NCI-H1930 (cell line): ENCODE measurements around the gene HTR3A.

Experiments
- DNase-seq, 2 experiments: peaks; one replicate each; lab custom pipeline; 2025; lab: John Stamatoyannopoulos, UW

HTR3A gene

GRCh38 chr11:113979431-113979830 is 4.5 kb downstream of the HTR3A start:
- no peak for DNase-seq

GRCh38 chr11:113980785-113981184 is 5.9 kb downstream of the HTR3A start:
- no peak for DNase-seq

- no peak for DNase-seq
Measured at GRCh38 chr11:113982306-113982705, 7.4 kb downstream of the HTR3A start.

GRCh38 chr11:113984781-113985180 is 9.9 kb downstream of the HTR3A start:
- no peak for DNase-seq

GRCh38 chr11:113985906-113986305 is 11.0 kb downstream of the HTR3A start:
- no peak for DNase-seq

GRCh38 chr11:113986351-113987140 is 11.6 kb downstream of the HTR3A start:
- no peak for DNase-seq

- DNase-seq: no peak
Measured at GRCh38 chr11:113989381-113989780, 14.5 kb downstream of the HTR3A start.

GRCh38 chr11:113989916-113990315 is 15.0 kb downstream of the HTR3A start:
- DNase-seq: no peak

GRCh38 chr11:113991170-113991569 is 16.3 kb downstream of the HTR3A start:
- DNase-seq: no peak

- no peak for DNase-seq
Measured at GRCh38 chr11:113991718-113992458, 17.0 kb downstream of the HTR3A start.

GRCh38 chr11:113992459-113993110 is 17.7 kb downstream of the HTR3A start:
- no peak for DNase-seq

GRCh38 chr11:113994077-113994954 is 19.4 kb downstream of the HTR3A start:
- DNase-seq: no peak

- no peak for DNase-seq
Measured at GRCh38 chr11:113997473-113997872, 22.6 kb downstream of the HTR3A start.

GRCh38 chr11:113998574-113998973 is 23.7 kb downstream of the HTR3A start:
- DNase-seq: no peak

- no peak for DNase-seq
Measured at GRCh38 chr11:114000526-114000925, 25.6 kb downstream of the HTR3A start.

GRCh38 chr11:114001416-114001815 is 26.5 kb downstream of the HTR3A start:
- DNase-seq: no peak

GRCh38 chr11:114008331-114008730 is 33.4 kb downstream of the HTR3A start:
- DNase-seq: no peak

GRCh38 chr11:114010931-114011330 is 36.0 kb downstream of the HTR3A start:
- DNase-seq: no peak

- no peak for DNase-seq
Measured at GRCh38 chr11:114011443-114011842, 36.5 kb downstream of the HTR3A start.

GRCh38 chr11:114015117-114015516 is 40.2 kb downstream of the HTR3A start:
- DNase-seq: no peak

- DNase-seq: no peak
Measured at GRCh38 chr11:114016986-114017385, 42.1 kb downstream of the HTR3A start.

- DNase-seq: no peak
Measured at GRCh38 chr11:114017723-114018122, 42.8 kb downstream of the HTR3A start.
